Caco-2 (cell line): ENCODE results near the gene RHOT2. TPM values are rescaled to one million over a fixed set of nuclear protein-coding genes. Genes with fewer than 3 reads are reported as not detected.

Experiments used
- BruUV-seq: library from RNA; stranded (reverse); fragments of 400-500 nt; replicated peaks from 2 replicates; lab custom pipeline; 2021; lab: Mats Ljungman, UMichigan
- CTCF ChIA-PET: fragments of 300-600 bp; sonication (Branson Sonifier 250); formaldehyde crosslinking; loops from one replicate; lab custom pipeline; 2022; ENCODE audit warnings: antibody characterized with exemption; lab: Charles Lee
- POLR2A ChIA-PET: fragments of 300-600 bp; sonication (Branson Sonifier 250); formaldehyde crosslinking; loops from one replicate; lab custom pipeline; 2022; ENCODE audit warnings: antibody characterized with exemption; lab: Charles Lee
- DNase-seq, 2 experiments: peaks; one replicate each; pipeline versions ENCODE4 v3.0.0 to v3.0.0-alpha.2; 2020 to 2022
- H3K27me3 ChIP-seq: replicated peaks from 2 replicates; pipeline ENCODE4 v1.6.0; 2011; ENCODE audit warnings: low read length; ENCODE audit not compliant: control insufficient read depth, insufficient read depth
- H3K36me3 ChIP-seq: 2 replicates; pipeline ENCODE4 v1.5.1; 2011; ENCODE audit warnings: low read length; ENCODE audit not compliant: control insufficient read depth, insufficient read depth
- H3K4me1 ChIP-seq: fragments of 250-450 bp; sonication (Bioruptor Pico); 2 replicates; pipeline ENCODE4 v1.5.1; 2020; ENCODE audit warnings: mild to moderate bottlenecking
- H3K4me3 ChIP-seq: 2 replicates; pipeline ENCODE4 v1.5.1; 2011; ENCODE audit warnings: low read depth, mild to moderate bottlenecking, control low read depth, low read length
- H3K9me3 ChIP-seq: fragments of 250-450 bp; sonication (Bioruptor Pico); 2 replicates; pipeline ENCODE4 v1.5.1; 2020; ENCODE audit warnings: mild to moderate bottlenecking, moderate library complexity
- H3K27ac Mint-ChIP-seq: one replicate; pipeline ENCODE4 v1.8.0; 2022; ENCODE audit warnings: mixed read lengths; ENCODE audit not compliant: unreplicated experiment
- H3K27me3 Mint-ChIP-seq: one replicate; pipeline ENCODE4 v1.8.0; 2022; ENCODE audit warnings: mixed read lengths; ENCODE audit not compliant: insufficient read depth, unreplicated experiment
- H3K36me3 Mint-ChIP-seq: one replicate; pipeline ENCODE4 v1.8.0; 2022; ENCODE audit warnings: mild to moderate bottlenecking, mixed read lengths; ENCODE audit not compliant: insufficient read depth, unreplicated experiment
- H3K4me1 Mint-ChIP-seq: one replicate; pipeline ENCODE4 v1.8.0; 2022; ENCODE audit warnings: low read depth, mixed read lengths; ENCODE audit not compliant: unreplicated experiment
- H3K4me3 Mint-ChIP-seq: one replicate; pipeline ENCODE4 v1.8.0; 2022; ENCODE audit warnings: mild to moderate bottlenecking, moderate library complexity, mixed read lengths; ENCODE audit not compliant: unreplicated experiment
- H3K9me3 Mint-ChIP-seq: one replicate; pipeline ENCODE4 v1.8.0; 2022; ENCODE audit warnings: mixed read lengths; ENCODE audit not compliant: unreplicated experiment
- CTCF ChIP-seq, 2 experiments: fragments of 200-600 bp in 1 of 2; IDR thresholded peaks; 1 replicate in 1 of 2; 2 replicates in 1 of 2; pipeline versions ENCODE4 v1.5.1 to v1.8.0; 2011 to 2022; ENCODE audit warnings: antibody characterized with exemption in 1 of 2, control low read depth in 1 of 2, inconsistent platforms in 1 of 2, low read depth in 1 of 2, low read length in 1 of 2, mild to moderate bottlenecking in 1 of 2, moderate library complexity in 1 of 2; ENCODE audit not compliant: insufficient read depth in 1 of 2, severe bottlenecking in 1 of 2, unreplicated experiment in 1 of 2
- intact Hi-C: fragments of 100-400 bp; cut with micrococcal nuclease; formaldehyde crosslinking; loops from one replicate; pipeline ENCODE4 v1.10.0; 2022; ENCODE audit not compliant: unreplicated experiment
- total RNA-seq: library from RNA; stranded (reverse); gene quantifications from 2 replicates; pipeline ENCODE4 v1.2.3, GENCODE V29; 2022

The RHOT2 gene
- total RNA-seq, 1 experiment from 2014 or later: 96.7 TPM

GRCh38 chr16:630815-631405 is 37.0 kb upstream of the RHOT2 start, which contains the start of gene WFIKKN1:
TSS of gene WFIKKN1 (plus strand) at chr16:630985. CDS start at chr16:631254, 269 bp downstream.
- Mint-ChIP-seq H3K4me1 (no peaks in the 10 kb centered on the region), H3K36me3 (peaks cover 27% of the 10 kb centered on the region), H3K27me3 (no peaks in the 10 kb centered on the region), H3K4me3 (no peak within 1 kb of the TSS), H3K9me3 (no peaks in the 10 kb centered on the region), H3K27ac (no peak within 1 kb of the TSS)
- Histone ChIP-seq H3K4me3 (no peak within 1 kb of the TSS), H3K4me1 (peaks cover 6% of the 10 kb centered on the region; the same call in 1 of the 2 replicates), H3K27me3 (no peaks in the 10 kb centered on the region), H3K36me3 (no peaks in the 10 kb centered on the region), H3K9me3 (no peaks in the 10 kb centered on the region)
- ChIA-PET CTCF (interaction anchor here (0.5 kb wide), 1 partner anchor 37 kb away, joined by 5 read pairs; no protein-coding TSS in a partner anchor), POLR2A (no interaction called here)
- TF ChIP-seq CTCF (IDR thresholded peaks at IDR 0.05; ENCODE audit: insufficient read depth in 1 of 2, low read depth in 1 of 2, low read length in 1 of 2, severe bottlenecking in 1 of 2, unreplicated experiment in 1 of 2): no peak
- no peak for DNase-seq
- intact Hi-C loops: no loop called here
- BruUV-seq: no TSS peak

- POLR2A ChIA-PET: no interaction called here
- Histone ChIP-seq H3K4me3 (no peak overlapping the region), H3K4me1 (peaks cover 6% of the 10 kb centered on the region; the same call in 1 of the 2 replicates), H3K27me3 (no peaks in the 10 kb centered on the region), H3K36me3 (no peaks in the 10 kb centered on the region), H3K9me3 (no peaks in the 10 kb centered on the region)
- TF ChIP-seq CTCF (IDR thresholded peaks at IDR 0.05; ENCODE audit: insufficient read depth in 1 of 2, low read depth in 1 of 2, low read length in 1 of 2, severe bottlenecking in 1 of 2, unreplicated experiment in 1 of 2): no peak
- no peak for DNase-seq
- Mint-ChIP-seq H3K4me1 (no peaks in the 10 kb centered on the region), H3K27ac (no peak overlapping the region), H3K9me3 (no peaks in the 10 kb centered on the region), H3K27me3 (no peaks in the 10 kb centered on the region), H3K36me3 (peaks cover 36% of the 10 kb centered on the region), H3K4me3 (no peak overlapping the region)
- CTCF ChIA-PET: no interaction called here
- intact Hi-C loops: no loop called here
- no TSS peak for BruUV-seq
Observed at GRCh38 chr16:631808-632358, 36.0 kb upstream of the RHOT2 start.

- POLR2A ChIA-PET: interaction anchor here (0.5 kb wide), 1 partner anchor 75 kb away, joined by 3 read pairs; no protein-coding TSS in a partner anchor
- H3K9me3 ChIP-seq: no peaks in the 10 kb centered on the region
- BruUV-seq: no TSS peak
- peaks cover 10% of the 10 kb centered on the region for H3K4me1 ChIP-seq
- no peak for DNase-seq
- H3K4me1 Mint-ChIP-seq: no peaks in the 10 kb centered on the region
- no peak for TF ChIP-seq CTCF (IDR thresholded peaks at IDR 0.05; ENCODE audit: insufficient read depth in 1 of 2, low read depth in 1 of 2, low read length in 1 of 2, severe bottlenecking in 1 of 2, unreplicated experiment in 1 of 2)
- intact Hi-C loops: no loop called here
- H3K27me3 ChIP-seq: no peaks in the 10 kb centered on the region
- H3K9me3 Mint-ChIP-seq: no peaks in the 10 kb centered on the region
- CTCF ChIA-PET: no interaction called here
- peaks cover 32% of the 10 kb centered on the region for H3K36me3 Mint-ChIP-seq
- H3K27me3 Mint-ChIP-seq: no peaks in the 10 kb centered on the region
- H3K36me3 ChIP-seq: no peaks in the 10 kb centered on the region
- no peak overlapping the region for H3K27ac Mint-ChIP-seq
- no peak overlapping the region for H3K4me3 ChIP-seq
- no peak overlapping the region for H3K4me3 Mint-ChIP-seq
Observed at GRCh38 chr16:632486-633335, 35.2 kb upstream of the RHOT2 start.
